ENCODE measurements around the gene CLDN11.

DNA sequence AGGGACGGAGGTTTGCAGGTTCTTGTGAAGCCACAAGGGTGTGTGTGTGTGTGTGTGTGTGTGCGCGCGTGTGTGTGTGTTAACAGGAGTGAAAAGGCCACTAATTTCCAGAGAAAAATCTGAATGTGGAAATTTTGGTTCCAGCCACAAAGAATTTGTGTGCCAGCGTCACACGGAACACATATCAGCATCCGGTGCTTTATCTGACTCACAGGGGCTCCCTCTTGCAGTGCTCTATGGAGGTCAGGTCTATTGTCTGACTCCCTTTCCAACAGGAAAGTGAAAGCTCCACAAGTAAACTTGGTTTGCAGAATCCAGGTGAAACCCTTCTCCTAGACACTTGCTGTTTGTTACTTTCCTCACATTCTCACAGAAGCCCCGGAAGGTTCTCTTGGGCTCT lies 6.2 kb downstream of the CLDN11 start:
- TF ChIP-seq ESRRA (CRISPR knock-in tag; IDR thresholded peaks at IDR 0.05; ENCODE audit: borderline replicate concordance) (no peak), CTCF (IDR thresholded peaks at IDR 0.05) (no peak), TEAD4 (CRISPR knock-in tag; IDR thresholded peaks at IDR 0.05) (no peak), NFE2L1 (CRISPR knock-in tag; IDR thresholded peaks at IDR 0.05) (no peak), CREB1 (CRISPR knock-in tag; IDR thresholded peaks at IDR 0.05) (no peak), JUN (CRISPR knock-in tag; IDR thresholded peaks at IDR 0.05) (no peak)
- TF ChIP-seq, protein P1, sequence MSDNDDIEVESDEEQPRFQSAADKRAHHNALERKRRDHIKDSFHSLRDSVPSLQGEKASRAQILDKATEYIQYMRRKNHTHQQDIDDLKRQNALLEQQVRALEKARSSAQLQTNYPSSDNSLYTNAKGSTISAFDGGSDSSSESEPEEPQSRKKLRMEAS (CRISPR knock-in tag; IDR thresholded peaks at IDR 0.05): no peak

Data from WTC11 (cell line).